ENCODE data around the gene NUDT4B. TPM values are rescaled to one million over a fixed set of nuclear protein-coding genes. Genes with fewer than 3 reads are reported as not detected.
"Not testable (repeated sequence)": the region's sequence is repeated elsewhere in the genome, so short reads cannot be mapped to it uniquely, and the experiment has no call there.

Gene NUDT4B
- under 1 TPM in 1 of 2 donors, not detected in 1; 0.65 TPM for total RNA-seq

DNA sequence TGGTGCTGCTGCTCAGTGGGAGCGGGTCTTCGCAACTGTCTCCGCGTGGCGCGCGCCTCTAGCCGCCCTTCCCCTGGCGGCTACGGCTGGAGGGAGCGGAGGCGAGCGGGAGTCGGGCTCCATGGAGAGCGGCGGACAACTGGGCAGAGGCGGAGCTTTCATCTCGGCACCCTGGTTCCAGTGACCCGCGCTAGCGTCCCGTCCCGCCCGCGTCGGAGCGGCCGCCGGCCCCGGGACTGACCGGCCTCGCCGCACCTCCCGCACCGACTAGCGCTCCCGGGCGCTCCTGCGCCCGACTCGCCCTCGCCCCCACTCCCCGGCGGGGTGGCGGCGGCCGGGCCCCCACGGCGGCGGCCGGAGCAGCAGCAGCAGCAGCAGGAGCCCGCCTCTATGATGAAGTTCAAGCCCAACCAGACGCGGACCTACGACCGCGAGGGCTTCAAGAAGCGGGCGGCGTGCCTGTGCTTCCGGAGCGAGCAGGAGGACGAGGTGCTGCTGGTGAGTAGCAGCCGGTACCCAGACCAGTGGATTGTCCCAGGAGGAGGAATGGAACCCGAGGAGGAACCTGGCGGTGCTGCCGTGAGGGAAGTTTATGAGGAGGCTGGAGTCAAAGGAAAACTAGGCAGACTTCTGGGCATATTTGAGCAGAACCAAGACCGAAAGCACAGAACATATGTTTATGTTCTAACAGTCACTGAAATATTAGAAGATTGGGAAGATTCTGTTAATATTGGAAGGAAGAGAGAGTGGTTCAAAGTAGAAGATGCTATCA lies at the start of gene NUDT4B:
NUDT4B (plus strand) TSS at position 212 of the 772 bp plus-strand sequence; CDS start at position 391, 179 bp downstream.
- H3K4me1 Mint-ChIP-seq (ENCODE audit: low read depth); H3K27me3 Mint-ChIP-seq (ENCODE audit: low read depth): not testable (repeated sequence)

GRCh38 chr1:148699357-148699756 lies 49.2 kb upstream of the NUDT4B start:
- H3K27me3 Mint-ChIP-seq (ENCODE audit: low read depth); H3K27ac Mint-ChIP-seq; H3K4me1 Mint-ChIP-seq (ENCODE audit: low read depth); H3K36me3 Mint-ChIP-seq (ENCODE audit: insufficient read depth in 2 of 2); H3K4me3 Mint-ChIP-seq; DNase-seq; H3K9me3 Mint-ChIP-seq: not testable (repeated sequence)
- ATAC-seq (replicated peaks in 1 of 2), result peak; percentile 88 to 96

More for the DNA sequence above, at the start of gene NUDT4B:
- not testable (repeated sequence) for H3K9me3 Mint-ChIP-seq; H3K4me3 Mint-ChIP-seq; H3K27ac Mint-ChIP-seq; H3K36me3 Mint-ChIP-seq (ENCODE audit: insufficient read depth in 2 of 2); DNase-seq
- peak; percentile 81 for ATAC-seq (replicated peaks in 1 of 2)

GRCh38 chr1:148702242-148702641 lies 46.3 kb upstream of the NUDT4B start:
- H3K4me3 Mint-ChIP-seq, result not testable (repeated sequence)

GRCh38 chr1:148703973-148704591 lies 44.5 kb upstream of the NUDT4B start:
- not testable (repeated sequence) for H3K36me3 Mint-ChIP-seq (ENCODE audit: insufficient read depth in 2 of 2); H3K9me3 Mint-ChIP-seq; ATAC-seq (replicated peaks in 1 of 2); H3K4me1 Mint-ChIP-seq (ENCODE audit: low read depth); DNase-seq; H3K27me3 Mint-ChIP-seq (ENCODE audit: low read depth); H3K27ac Mint-ChIP-seq; H3K4me3 Mint-ChIP-seq

More at GRCh38 chr1:148702242-148702641, 46.3 kb upstream of the NUDT4B start:
- ATAC-seq (replicated peaks in 1 of 2); H3K36me3 Mint-ChIP-seq (ENCODE audit: insufficient read depth in 2 of 2); H3K9me3 Mint-ChIP-seq; H3K27me3 Mint-ChIP-seq (ENCODE audit: low read depth); DNase-seq; H3K27ac Mint-ChIP-seq; H3K4me1 Mint-ChIP-seq (ENCODE audit: low read depth): not testable (repeated sequence)

GRCh38 chr1:148705316-148705948 lies 43.1 kb upstream of the NUDT4B start:
- not testable (repeated sequence) for H3K4me3 Mint-ChIP-seq; ATAC-seq (replicated peaks in 1 of 2); H3K27ac Mint-ChIP-seq; DNase-seq; H3K36me3 Mint-ChIP-seq (ENCODE audit: insufficient read depth in 2 of 2); H3K27me3 Mint-ChIP-seq (ENCODE audit: low read depth); H3K4me1 Mint-ChIP-seq (ENCODE audit: low read depth); H3K9me3 Mint-ChIP-seq

GRCh38 chr1:148708779-148709333 lies 39.7 kb upstream of the NUDT4B start:
- H3K4me3 Mint-ChIP-seq; DNase-seq; H3K36me3 Mint-ChIP-seq (ENCODE audit: insufficient read depth in 2 of 2); H3K9me3 Mint-ChIP-seq; H3K4me1 Mint-ChIP-seq (ENCODE audit: low read depth); H3K27ac Mint-ChIP-seq; ATAC-seq (replicated peaks in 1 of 2); H3K27me3 Mint-ChIP-seq (ENCODE audit: low read depth): not testable (repeated sequence)

DNA sequence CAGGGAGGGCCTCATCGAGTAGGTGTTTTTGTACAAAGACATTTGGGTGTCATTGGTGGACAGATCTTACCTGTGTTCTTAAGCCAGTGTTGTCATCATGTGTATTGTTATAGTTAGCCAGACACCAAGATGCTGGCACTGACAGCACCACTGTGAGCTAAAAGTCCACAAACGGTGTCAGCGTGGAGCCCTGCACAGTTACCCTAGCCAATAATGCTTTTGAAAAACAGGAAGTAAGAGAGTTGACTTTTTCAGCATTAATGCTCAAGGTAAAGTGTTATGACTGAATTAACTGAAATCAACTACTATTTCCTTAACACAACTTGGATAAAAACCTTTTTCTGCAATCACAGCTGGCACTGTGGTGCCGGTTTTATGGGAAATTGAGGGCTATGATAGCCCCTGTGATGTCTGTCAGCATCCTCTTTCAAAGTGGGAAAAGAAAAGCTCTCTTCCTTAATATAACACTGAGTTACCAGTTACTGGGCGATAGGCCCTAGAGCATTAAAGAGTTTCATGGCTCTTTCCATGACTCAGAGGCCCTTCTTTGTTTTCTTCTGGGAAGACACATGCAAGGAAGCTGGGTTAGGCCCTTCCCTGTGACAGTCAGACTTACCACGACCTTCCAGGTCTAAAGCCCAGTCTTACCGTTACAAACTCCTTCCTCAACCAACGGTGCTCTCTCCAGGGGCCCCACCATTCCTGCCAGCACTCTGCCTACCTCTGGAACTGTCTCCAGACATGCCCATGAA lies 37.6 kb upstream of the NUDT4B start:
- not testable (repeated sequence) for H3K36me3 Mint-ChIP-seq (ENCODE audit: insufficient read depth in 2 of 2); H3K27me3 Mint-ChIP-seq (ENCODE audit: low read depth); H3K4me3 Mint-ChIP-seq; H3K27ac Mint-ChIP-seq; ATAC-seq (replicated peaks in 1 of 2); H3K9me3 Mint-ChIP-seq; DNase-seq; H3K4me1 Mint-ChIP-seq (ENCODE audit: low read depth)

DNA sequence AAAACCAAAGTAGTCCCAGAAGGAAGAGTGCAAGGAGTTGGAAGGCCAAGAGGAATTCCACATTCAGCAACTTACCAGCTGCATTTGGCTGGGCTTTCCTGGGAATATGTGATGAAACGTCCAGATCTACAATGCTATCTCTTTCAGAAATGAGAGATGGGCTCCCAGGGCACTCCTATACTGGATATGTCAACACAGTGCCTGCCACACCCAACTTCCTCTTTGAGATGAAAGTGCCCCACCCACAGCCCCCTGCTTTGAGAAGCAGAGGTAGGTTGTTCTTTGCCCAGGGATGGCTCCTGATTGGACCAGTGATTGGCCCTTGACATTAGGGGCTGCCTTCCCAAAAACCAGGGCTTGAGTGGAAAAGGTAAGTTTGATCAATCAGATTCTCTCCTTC lies 36.2 kb upstream of the NUDT4B start:
- H3K36me3 Mint-ChIP-seq (ENCODE audit: insufficient read depth in 2 of 2); H3K27me3 Mint-ChIP-seq (ENCODE audit: low read depth); H3K9me3 Mint-ChIP-seq; ATAC-seq (replicated peaks in 1 of 2); H3K4me3 Mint-ChIP-seq; H3K27ac Mint-ChIP-seq; H3K4me1 Mint-ChIP-seq (ENCODE audit: low read depth); DNase-seq: not testable (repeated sequence)

DNA sequence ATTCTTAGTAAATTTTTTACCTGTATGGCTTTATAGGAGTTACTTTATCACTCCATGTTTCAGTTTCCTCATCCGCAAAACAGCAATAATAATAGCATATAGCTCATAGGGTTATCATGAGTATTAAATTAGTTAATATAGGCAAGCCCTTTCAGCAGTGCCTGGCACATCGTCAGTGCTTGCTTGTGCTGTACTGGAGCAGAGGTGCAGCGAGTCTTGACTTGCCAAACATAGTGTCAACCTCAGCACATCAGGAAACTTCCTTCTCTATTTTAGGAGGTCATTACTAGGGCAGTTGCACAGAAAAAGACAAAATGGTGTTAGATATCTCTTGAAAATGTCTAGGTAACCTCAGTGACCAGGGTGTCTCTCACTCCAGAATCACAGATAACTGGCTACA lies 33.1 kb upstream of the NUDT4B start:
- not testable (repeated sequence) for H3K4me1 Mint-ChIP-seq (ENCODE audit: low read depth); H3K9me3 Mint-ChIP-seq; H3K27me3 Mint-ChIP-seq (ENCODE audit: low read depth)

GRCh38 chr1:148716966-148717520 lies 31.5 kb upstream of the NUDT4B start:
- H3K27me3 Mint-ChIP-seq (ENCODE audit: low read depth); H3K4me3 Mint-ChIP-seq: not testable (repeated sequence)

More for the DNA sequence above, 33.1 kb upstream of the NUDT4B start:
- ATAC-seq (replicated peaks in 1 of 2); H3K27ac Mint-ChIP-seq; H3K4me3 Mint-ChIP-seq; H3K36me3 Mint-ChIP-seq (ENCODE audit: insufficient read depth in 2 of 2); DNase-seq: not testable (repeated sequence)

DNA sequence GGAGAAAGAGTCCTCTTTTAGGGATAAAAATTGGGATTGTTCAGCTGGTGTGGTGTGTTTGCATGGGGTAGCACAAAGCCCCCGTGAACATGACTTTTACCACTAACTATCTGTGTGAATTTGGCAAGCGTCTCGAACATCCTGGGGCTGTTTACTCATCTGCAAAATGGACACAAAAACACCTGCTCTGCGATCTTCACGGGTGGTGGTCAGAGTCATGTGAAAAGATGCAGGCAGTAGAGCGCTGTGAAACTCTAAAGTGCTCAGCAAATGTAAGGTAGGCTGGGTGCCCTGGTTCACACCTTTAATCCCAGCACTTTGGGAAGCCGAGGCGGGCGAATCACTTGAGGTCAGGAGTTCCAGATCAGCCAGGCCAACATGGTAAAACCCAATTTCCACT lies 27.7 kb upstream of the NUDT4B start:
- not testable (repeated sequence) for DNase-seq; H3K27me3 Mint-ChIP-seq (ENCODE audit: low read depth); H3K9me3 Mint-ChIP-seq; H3K27ac Mint-ChIP-seq; H3K36me3 Mint-ChIP-seq (ENCODE audit: insufficient read depth in 2 of 2); H3K4me1 Mint-ChIP-seq (ENCODE audit: low read depth); ATAC-seq (replicated peaks in 1 of 2); H3K4me3 Mint-ChIP-seq

More at GRCh38 chr1:148716966-148717520, 31.5 kb upstream of the NUDT4B start:
- H3K9me3 Mint-ChIP-seq; DNase-seq; H3K4me1 Mint-ChIP-seq (ENCODE audit: low read depth); H3K36me3 Mint-ChIP-seq (ENCODE audit: insufficient read depth in 2 of 2); H3K27ac Mint-ChIP-seq: not testable (repeated sequence)
- ATAC-seq (replicated peaks in 1 of 2), result peak; percentile 73 to 77

DNA sequence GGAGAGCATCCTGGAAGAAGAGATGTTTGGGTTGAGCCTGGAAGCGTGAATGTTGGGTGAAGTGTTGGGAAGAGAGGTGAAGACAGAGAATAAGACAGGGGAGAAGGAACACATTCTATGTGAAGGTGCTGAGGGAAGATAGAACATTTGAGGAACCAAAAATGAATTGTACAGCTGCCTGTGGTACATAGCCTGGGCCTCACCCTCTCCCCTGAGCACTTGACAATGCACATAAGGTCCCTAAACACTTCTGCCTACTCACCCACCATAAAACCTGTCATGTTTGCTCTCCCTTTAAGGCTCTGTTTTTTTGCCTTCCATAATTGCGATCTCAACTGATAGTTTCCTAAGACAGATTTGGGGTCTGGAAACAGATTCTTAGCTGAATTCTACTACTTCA lies 25.8 kb upstream of the NUDT4B start:
- not testable (repeated sequence) for H3K4me3 Mint-ChIP-seq; ATAC-seq (replicated peaks in 1 of 2); H3K36me3 Mint-ChIP-seq (ENCODE audit: insufficient read depth in 2 of 2); H3K4me1 Mint-ChIP-seq (ENCODE audit: low read depth); H3K9me3 Mint-ChIP-seq; H3K27ac Mint-ChIP-seq; DNase-seq; H3K27me3 Mint-ChIP-seq (ENCODE audit: low read depth)
